Activated T-cell treated with anti-CD3 and anti-CD28 coated beads, Interleukin-2, amount 50 U/mL, for 24 hours (primary cell): ENCODE results near the gene JADE2.
"Not testable (repeated sequence)": the region's sequence is repeated elsewhere in the genome, so short reads cannot be mapped to it uniquely, and the experiment has no call there.

Source experiments
- DNase-seq: peaks from one replicate; pipeline ENCODE4 v3.0.0-alpha.2; 2020
- H3K27ac Mint-ChIP-seq: 2 replicates; pipeline ENCODE4 v1.8.0; 2020; ENCODE audit warnings: mild to moderate bottlenecking, mixed read lengths
- H3K27me3 Mint-ChIP-seq: 2 replicates; pipeline ENCODE4 v1.8.0; 2020; ENCODE audit warnings: mixed read lengths
- H3K36me3 Mint-ChIP-seq: 2 replicates; pipeline ENCODE4 v1.8.0; 2020; ENCODE audit warnings: low read depth, mixed read lengths
- H3K4me1 Mint-ChIP-seq: 2 replicates; pipeline ENCODE4 v1.8.0; 2020; ENCODE audit warnings: low read depth, mixed read lengths
- H3K4me3 Mint-ChIP-seq: 2 replicates; pipeline ENCODE4 v1.8.0; 2020; ENCODE audit warnings: mild to moderate bottlenecking, moderate library complexity, mixed read lengths
- H3K9me3 Mint-ChIP-seq: 2 replicates; pipeline ENCODE4 v1.8.0; 2020; ENCODE audit warnings: mixed read lengths

The JADE2 gene

GRCh38 chr5:134524826-134525682 lies at the start of gene JADE2:
TSS of gene JADE2 (plus strand) at chr5:134525670. CDS start at chr5:134535858, 10,188 bp downstream.
- peak; percentile 87 for DNase-seq
- Mint-ChIP-seq H3K36me3 (peaks cover 15% of the 10 kb centered on the region), H3K27ac (peak within 1 kb of the TSS; percentile 97)

GRCh38 chr5:134477462-134478245 lies 47.8 kb upstream of the JADE2 start:
- DNase-seq: no peak
- Mint-ChIP-seq H3K4me3 (no peak overlapping the region), H3K27ac (no peak overlapping the region), H3K36me3 (no peaks in the 10 kb centered on the region), H3K4me1 (no peaks in the 10 kb centered on the region), H3K27me3 (no peaks in the 10 kb centered on the region), H3K9me3 (peaks cover 6% of the 10 kb centered on the region)

More at GRCh38 chr5:134524826-134525682, at the start of gene JADE2:
- Mint-ChIP-seq H3K27me3 (no peaks in the 10 kb centered on the region), H3K9me3 (no peaks in the 10 kb centered on the region), H3K4me1 (peaks cover 42% of the 10 kb centered on the region), H3K4me3 (peak within 1 kb of the TSS; percentile 96)

GRCh38 chr5:134479839-134480238 lies 45.6 kb upstream of the JADE2 start:
- no peak for DNase-seq
- Mint-ChIP-seq H3K4me3 (no peak overlapping the region), H3K4me1 (no peaks in the 10 kb centered on the region), H3K27ac (no peak overlapping the region), H3K27me3 (no peaks in the 10 kb centered on the region), H3K36me3 (no peaks in the 10 kb centered on the region), H3K9me3 (no peaks in the 10 kb centered on the region)

GRCh38 chr5:134489227-134489944 lies 36.1 kb upstream of the JADE2 start:
- Mint-ChIP-seq H3K4me3 (no peak overlapping the region), H3K4me1 (no peaks in the 10 kb centered on the region), H3K27me3 (no peaks in the 10 kb centered on the region), H3K27ac (no peak overlapping the region), H3K36me3 (no peaks in the 10 kb centered on the region), H3K9me3 (no peaks in the 10 kb centered on the region)
- no peak for DNase-seq

- H3K4me3 Mint-ChIP-seq: no peak overlapping the region
- no peak overlapping the region for H3K27ac Mint-ChIP-seq
- DNase-seq: no peak
- no peaks in the 10 kb centered on the region for H3K9me3 Mint-ChIP-seq
- no peaks in the 10 kb centered on the region for H3K4me1 Mint-ChIP-seq
- no peaks in the 10 kb centered on the region for H3K27me3 Mint-ChIP-seq
- H3K36me3 Mint-ChIP-seq: no peaks in the 10 kb centered on the region
Observed at GRCh38 chr5:134490255-134490924, 35.1 kb upstream of the JADE2 start.

GRCh38 chr5:134490925-134491271 lies 34.6 kb upstream of the JADE2 start:
- no peak for DNase-seq
- Mint-ChIP-seq H3K36me3 (no peaks in the 10 kb centered on the region), H3K27me3 (no peaks in the 10 kb centered on the region), H3K4me1 (no peaks in the 10 kb centered on the region), H3K9me3 (no peaks in the 10 kb centered on the region), H3K27ac (no peak overlapping the region), H3K4me3 (no peak overlapping the region)

GRCh38 chr5:134491841-134492442 lies 33.5 kb upstream of the JADE2 start:
- Mint-ChIP-seq H3K27ac (no peak overlapping the region), H3K9me3 (no peaks in the 10 kb centered on the region), H3K4me1 (no peaks in the 10 kb centered on the region), H3K36me3 (no peaks in the 10 kb centered on the region), H3K4me3 (no peak overlapping the region), H3K27me3 (no peaks in the 10 kb centered on the region)
- no peak for DNase-seq

GRCh38 chr5:134492568-134492967 lies 32.9 kb upstream of the JADE2 start:
- Mint-ChIP-seq H3K36me3 (no peaks in the 10 kb centered on the region), H3K27me3 (no peaks in the 10 kb centered on the region)

GRCh38 chr5:134493461-134494055 lies 31.9 kb upstream of the JADE2 start:
- H3K9me3 Mint-ChIP-seq: no peaks in the 10 kb centered on the region
- H3K36me3 Mint-ChIP-seq: no peaks in the 10 kb centered on the region
- no peak overlapping the region for H3K4me3 Mint-ChIP-seq
- no peaks in the 10 kb centered on the region for H3K27me3 Mint-ChIP-seq
- no peak overlapping the region for H3K27ac Mint-ChIP-seq
- DNase-seq: no peak
- H3K4me1 Mint-ChIP-seq: no peaks in the 10 kb centered on the region

More at GRCh38 chr5:134492568-134492967, 32.9 kb upstream of the JADE2 start:
- no peaks in the 10 kb centered on the region for H3K4me1 Mint-ChIP-seq
- H3K4me3 Mint-ChIP-seq: no peak overlapping the region
- no peak overlapping the region for H3K27ac Mint-ChIP-seq
- no peak for DNase-seq
- H3K9me3 Mint-ChIP-seq: no peaks in the 10 kb centered on the region

- Mint-ChIP-seq H3K4me3 (no peak overlapping the region), H3K27ac (no peak overlapping the region), H3K27me3 (no peaks in the 10 kb centered on the region), H3K9me3 (no peaks in the 10 kb centered on the region), H3K4me1 (no peaks in the 10 kb centered on the region), H3K36me3 (no peaks in the 10 kb centered on the region)
- no peak for DNase-seq
Observed at GRCh38 chr5:134494780-134495179, 30.7 kb upstream of the JADE2 start.

- not testable (repeated sequence) for DNase-seq, H3K27me3 Mint-ChIP-seq, H3K9me3 Mint-ChIP-seq, H3K36me3 Mint-ChIP-seq, H3K27ac Mint-ChIP-seq, H3K4me3 Mint-ChIP-seq
- peaks cover 30% of the 10 kb centered on the region for H3K4me1 Mint-ChIP-seq
Observed at GRCh38 chr5:134499905-134500304, 25.6 kb upstream of the JADE2 start.

GRCh38 chr5:134500699-134501430 lies 24.6 kb upstream of the JADE2 start:
- Mint-ChIP-seq H3K36me3 (no peaks in the 10 kb centered on the region), H3K4me1 (peaks cover 32% of the 10 kb centered on the region), H3K27me3 (no peaks in the 10 kb centered on the region), H3K27ac (no peak overlapping the region), H3K4me3 (no peak overlapping the region), H3K9me3 (no peaks in the 10 kb centered on the region)
- DNase-seq: no peak

- Mint-ChIP-seq H3K36me3 (no peaks in the 10 kb centered on the region), H3K27ac (peak overlapping the region; percentile 95), H3K4me3 (no peak overlapping the region)
Observed at GRCh38 chr5:134502259-134502658, 23.2 kb upstream of the JADE2 start.

More at GRCh38 chr5:134502259-134502658, 23.2 kb upstream of the JADE2 start:
- no peaks in the 10 kb centered on the region for H3K27me3 Mint-ChIP-seq
- no peaks in the 10 kb centered on the region for H3K9me3 Mint-ChIP-seq
- no peak for DNase-seq
- peaks cover 35% of the 10 kb centered on the region for H3K4me1 Mint-ChIP-seq
